AG09319 (cell line): ENCODE data around the gene AMH.

Experiments used
- DNase-seq: peaks from one replicate; pipeline ENCODE4 v3.0.0-alpha.2; 2010; ENCODE audit warnings: low read depth; ENCODE audit errors: extremely low read depth
- CTCF ChIP-seq: IDR thresholded peaks from 2 replicates; pipeline ENCODE4 v1.5.1; 2011; ENCODE audit warnings: low read depth, mild to moderate bottlenecking, inconsistent platforms, low read length, moderate library complexity

AMH gene

GRCh38 chr19:2300533-2300932 is 51.4 kb downstream of the AMH start:
- no peak for TF ChIP-seq CTCF
- DNase-seq, result no peak
